ENCODE results near the gene GLOD5.

GRCh38 chrX:48737940-48738339, 23.6 kb upstream of the GLOD5 start:
- TF ChIP-seq CTCF (IDR thresholded peaks at IDR 0.05; ENCODE audit: poor library complexity, severe bottlenecking) (no peak), EZH2 (IDR thresholded peaks at IDR 0.05; ENCODE audit: borderline replicate concordance, insufficient read depth, low read length, poor library complexity, severe bottlenecking) (no peak), POLR2AphosphoS5 (IDR thresholded peaks at IDR 0.05) (no peak), RAD21 (conservative IDR thresholded peaks at IDR 0.05) (no peak), EP300 (conservative IDR thresholded peaks at IDR 0.05; ENCODE audit: poor library complexity, severe bottlenecking) (no peak), REST (IDR thresholded peaks at IDR 0.05; ENCODE audit: borderline replicate concordance) (no peak), TAF1 (IDR thresholded peaks at IDR 0.05; ENCODE audit: low read depth) (no peak), SMC3 (conservative IDR thresholded peaks at IDR 0.05; ENCODE audit: poor library complexity) (no peak)

All from neural cell (in vitro differentiated cells).